Prostate gland (tissue), 2 donors: ENCODE results near the gene TMX3.

ENCODE experiments used
- POLR2A ChIP-seq: fragments of 450-650 bp; IDR thresholded peaks from one replicate; pipeline ENCODE4 v1.6.1; 2016; ENCODE audit warnings: antibody characterized with exemption, mild to moderate bottlenecking
- POLR2AphosphoS5 ChIP-seq: sonication (generic); formaldehyde crosslinking; IDR thresholded peaks from one replicate; pipeline ENCODE4 v1.6.1; 2017; ENCODE audit warnings: antibody characterized with exemption
- TF ChIP-seq, protein P1 (sequence below), 4 experiments: fragments of 200-600 bp in 2 of 4; fragments of 450-650 bp in 2 of 4; sonication (generic) in 2 of 4; IDR thresholded peaks; 1 replicate in 3 of 4; 2 replicates in 1 of 4; pipeline ENCODE4 v1.5.1; 2016 to 2019; ENCODE audit warnings: antibody characterized with exemption in 4 of 4, mild to moderate bottlenecking in 2 of 4, moderate library complexity in 2 of 4

DNA sequence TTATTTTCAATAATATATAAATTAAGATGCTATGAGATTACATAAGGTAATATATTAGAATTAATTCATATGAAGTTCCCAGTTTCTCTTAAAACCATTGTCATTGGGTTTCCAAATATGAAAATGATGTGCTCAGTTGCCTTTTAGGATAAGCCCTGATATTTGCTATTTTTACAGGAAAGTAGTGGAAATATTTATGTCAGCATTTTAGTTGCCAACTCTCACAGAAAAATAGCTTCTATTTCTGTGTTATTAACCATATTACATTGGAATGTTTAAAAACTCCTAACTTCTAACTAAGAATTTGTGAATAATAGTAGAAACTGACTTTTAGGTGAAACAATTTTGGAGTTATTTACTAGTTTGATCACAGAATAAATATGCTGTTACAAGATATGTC lies 74.0 kb downstream of the TMX3 start:
- TF ChIP-seq, protein P1, sequence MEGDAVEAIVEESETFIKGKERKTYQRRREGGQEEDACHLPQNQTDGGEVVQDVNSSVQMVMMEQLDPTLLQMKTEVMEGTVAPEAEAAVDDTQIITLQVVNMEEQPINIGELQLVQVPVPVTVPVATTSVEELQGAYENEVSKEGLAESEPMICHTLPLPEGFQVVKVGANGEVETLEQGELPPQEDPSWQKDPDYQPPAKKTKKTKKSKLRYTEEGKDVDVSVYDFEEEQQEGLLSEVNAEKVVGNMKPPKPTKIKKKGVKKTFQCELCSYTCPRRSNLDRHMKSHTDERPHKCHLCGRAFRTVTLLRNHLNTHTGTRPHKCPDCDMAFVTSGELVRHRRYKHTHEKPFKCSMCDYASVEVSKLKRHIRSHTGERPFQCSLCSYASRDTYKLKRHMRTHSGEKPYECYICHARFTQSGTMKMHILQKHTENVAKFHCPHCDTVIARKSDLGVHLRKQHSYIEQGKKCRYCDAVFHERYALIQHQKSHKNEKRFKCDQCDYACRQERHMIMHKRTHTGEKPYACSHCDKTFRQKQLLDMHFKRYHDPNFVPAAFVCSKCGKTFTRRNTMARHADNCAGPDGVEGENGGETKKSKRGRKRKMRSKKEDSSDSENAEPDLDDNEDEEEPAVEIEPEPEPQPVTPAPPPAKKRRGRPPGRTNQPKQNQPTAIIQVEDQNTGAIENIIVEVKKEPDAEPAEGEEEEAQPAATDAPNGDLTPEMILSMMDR (IDR thresholded peaks at IDR 0.05) = no peak
- no peak for TF ChIP-seq POLR2A
- TF ChIP-seq POLR2AphosphoS5 = no peak
